HepG2 (cell line): ENCODE data around the gene MTCH1. TPM values are rescaled to one million over a fixed set of nuclear protein-coding genes. Genes with fewer than 3 reads are reported as not detected.

Source experiments
- ATF1 ChIP-seq: IDR thresholded peaks from 2 replicates; pipeline ENCODE4 v1.6.1; 2016; ENCODE audit warnings: mild to moderate bottlenecking, control low read depth
- ATF7 ChIP-seq, 2 experiments: fragments of 450-650 bp in 1 of 2; sonication (generic) in 1 of 2; formaldehyde crosslinking in 1 of 2; IDR thresholded peaks; 2 replicates each; pipeline versions ENCODE4 v1.4.0 to v1.6.1; 2016 to 2020; ENCODE audit warnings: antibody characterized with exemption in 1 of 2, mild to moderate bottlenecking in 1 of 2, missing genetic modification reagents in 1 of 2
- BCL3 ChIP-seq: sonication (generic); formaldehyde crosslinking; IDR thresholded peaks from 2 replicates; pipeline ENCODE4 v1.5.1; 2020; ENCODE audit warnings: mild to moderate bottlenecking, missing genetic modification reagents, moderate library complexity
- CHD2 ChIP-seq: IDR thresholded peaks from 2 replicates; pipeline ENCODE4 v1.6.1; 2011; ENCODE audit warnings: low read depth, low read length, improper control_type of control experiment
- HNRNPL ChIP-seq: fragments of 200-400 bp; formaldehyde crosslinking; IDR thresholded peaks from 2 replicates; pipeline ENCODE4 v1.6.1; 2017; ENCODE audit warnings: mild to moderate bottlenecking, low read depth, low read length
- MTA1 ChIP-seq: sonication (generic); formaldehyde crosslinking; IDR thresholded peaks from 2 replicates; pipeline ENCODE4 v1.4.0; 2020; ENCODE audit warnings: missing genetic modification reagents, mild to moderate bottlenecking, borderline replicate concordance
- NCOR1 ChIP-seq: fragments of 200-600 bp; sonication (generic); IDR thresholded peaks from 2 replicates; pipeline ENCODE4 v1.7.0; 2017; ENCODE audit warnings: antibody characterized with exemption, low read length, borderline replicate concordance
- NR2F6 ChIP-seq, 2 experiments: IDR thresholded peaks; 2 replicates each; pipeline ENCODE4 v1.6.1; 2016; ENCODE audit warnings: antibody characterized with exemption in 1 of 2, mild to moderate bottlenecking in 1 of 2
- PHF8 ChIP-seq: sonication (generic); formaldehyde crosslinking; IDR thresholded peaks from 2 replicates; pipeline ENCODE4 v1.5.0; 2020; ENCODE audit warnings: missing genetic modification reagents
- TARDBP ChIP-seq: sonication (generic); formaldehyde crosslinking; IDR thresholded peaks from 2 replicates; pipeline ENCODE4 v1.8.0; 2022; ENCODE audit warnings: mild to moderate bottlenecking, missing genetic modification reagents
- THAP11 ChIP-seq: IDR thresholded peaks from 2 replicates; pipeline ENCODE4 v1.6.1; 2016; ENCODE audit warnings: missing biosample characterization, missing genetic modification reagents
- UBTF ChIP-seq: sonication (generic); formaldehyde crosslinking; IDR thresholded peaks from 2 replicates; pipeline ENCODE4 v1.4.0; 2020; ENCODE audit warnings: mild to moderate bottlenecking, missing genetic modification reagents
- ZBTB39 ChIP-seq: sonication (generic); formaldehyde crosslinking; IDR thresholded peaks from 2 replicates; pipeline ENCODE4 v1.5.0; 2020; ENCODE audit warnings: missing genetic modification reagents
- ZFP36L2 ChIP-seq: sonication (generic); formaldehyde crosslinking; IDR thresholded peaks from 2 replicates; pipeline ENCODE4 v1.4.0; 2020; ENCODE audit warnings: missing genetic modification reagents
- ZNF230 ChIP-seq: sonication (generic); formaldehyde crosslinking; IDR thresholded peaks from 2 replicates; pipeline ENCODE4 v1.4.0; 2020; ENCODE audit warnings: mild to moderate bottlenecking, missing genetic modification reagents
- ZNF362 ChIP-seq: sonication (generic); formaldehyde crosslinking; IDR thresholded peaks from 2 replicates; pipeline ENCODE4 v1.4.0; 2020; ENCODE audit warnings: missing genetic modification reagents, mild to moderate bottlenecking, borderline replicate concordance
- ZNF414 ChIP-seq: sonication (generic); formaldehyde crosslinking; IDR thresholded peaks from 2 replicates; pipeline ENCODE4 v1.5.0; 2020; ENCODE audit warnings: missing genetic modification reagents
- ZNF503 ChIP-seq: sonication (generic); formaldehyde crosslinking; IDR thresholded peaks from 2 replicates; pipeline ENCODE4 v1.4.0; 2020; ENCODE audit warnings: missing genetic modification reagents
- ZNF674 ChIP-seq: sonication (generic); formaldehyde crosslinking; IDR thresholded peaks from 2 replicates; pipeline ENCODE4 v1.5.0; 2020; ENCODE audit warnings: low read depth, mild to moderate bottlenecking, missing genetic modification reagents
- ZNF841 ChIP-seq: sonication (generic); formaldehyde crosslinking; IDR thresholded peaks from 2 replicates; pipeline ENCODE4 v1.8.1; 2023; ENCODE audit warnings: missing genetic modification reagents, borderline replicate concordance
- polyA plus RNA-seq, 8 experiments: library from polyadenylated mRNA; depleted of rRNA in 3 of 8; stranded (reverse) in 7 of 8; unstranded in 1 of 8; fragments of >200 nt; fragmentation: Illumina TruSeq in 4 of 8; extraction: Trizol in 4 of 8; gene quantifications; 2 replicates each; pipeline versions ENCODE4 v1.2.1 to v1.2.3, GENCODE V29; 2011 to 2016; ENCODE audit warnings: low read depth in 4 of 8, missing spikeins in 1 of 8, mixed read lengths in 1 of 8; ENCODE audit not compliant: insufficient read depth in 1 of 8
- total RNA-seq, 5 experiments: library from RNA; depleted of rRNA; stranded (reverse); fragments of >200 nt; fragmentation: Illumina TruSeq; extraction: Trizol; gene quantifications; 2 replicates each; pipeline ENCODE4 v1.2.3, GENCODE V29; 2016; ENCODE audit warnings: low read depth in 1 of 5

MTCH1 gene
- total and polyA plus RNA-seq, 2 of the 13 experiments (the other 11 are each of a cell fraction or from before 2014, with no cell fraction given), result 86.2 to 144 TPM

GRCh38 chr6:37029249-37029971 lies 43.4 kb upstream of the MTCH1 start (continued):
- TF ChIP-seq PHF8 (CRISPR knock-in tag) (0 out of 2 replicates have a peak, but pooled peaks have one; percentile 17), ZFP36L2 (CRISPR knock-in tag) (no peak), ZNF230 (no peak), ATF7 (IDR thresholded peaks at IDR 0.05) (no peak), ATF7 (CRISPR knock-in tag; IDR thresholded peaks at IDR 0.05) (no peak), NR2F6 (IDR thresholded peaks at IDR 0.05) (no peak), NR2F6 (CRISPR knock-in tag; IDR thresholded peaks at IDR 0.05) (peak; percentile 50; the same call in 1 of the 2 replicates), ZNF503 (CRISPR knock-in tag) (no peak), ZNF841 (CRISPR knock-in tag) (no peak), MTA1 (no peak), UBTF (CRISPR knock-in tag) (peak; percentile 24; the same call in 1 of the 2 replicates), ATF1 (CRISPR knock-in tag) (no peak), BCL3 (no peak), TARDBP (no peak), NCOR1 (no peak), HNRNPL (no peak), ZBTB39 (no peak), CHD2 (no peak), ZNF362 (CRISPR knock-in tag) (peak; percentile 39; the same call in 1 of the 2 replicates), ZNF414 (CRISPR knock-in tag) (no peak), THAP11 (CRISPR knock-in tag) (peak; percentile 71), ZNF674 (CRISPR knock-in tag) (no peak)
